ENCODE results near the gene UHRF2. TPM values are rescaled to one million over a fixed set of nuclear protein-coding genes. Genes with fewer than 3 reads are reported as not detected.

Gene UHRF2
- total RNA-seq, 1 experiment from 2014 or later = 39.0 TPM

- TF ChIP-seq ATF6 (CRISPR knock-in tag; IDR thresholded peaks at IDR 0.05) = no peak
These were observed 82.5 kb downstream of the UHRF2 start (continued) for GRCh38 chr9:6495466-6495865.

GRCh38 chr9:6498982-6499381 lies 86.0 kb downstream of the UHRF2 start:
- ChIA-PET CTCF (no interaction called here), POLR2A (no interaction called here)
- TF ChIP-seq E2F5 (CRISPR knock-in tag; IDR thresholded peaks at IDR 0.05) = no peak
- TF ChIP-seq AR (CRISPR knock-in tag; IDR thresholded peaks at IDR 0.05) = no peak
- no peak for TF ChIP-seq TEAD4 (CRISPR knock-in tag; IDR thresholded peaks at IDR 0.05)
- no peak for TF ChIP-seq MLX (CRISPR knock-in tag; IDR thresholded peaks at IDR 0.05)
- TF ChIP-seq ZMAT4 (CRISPR knock-in tag; IDR thresholded peaks at IDR 0.05) = no peak
- TF ChIP-seq ZBTB43 (CRISPR knock-in tag; IDR thresholded peaks at IDR 0.05) = no peak
- TF ChIP-seq CDX4 (CRISPR knock-in tag; IDR thresholded peaks at IDR 0.05; ENCODE audit: borderline replicate concordance) = no peak
- no peak for TF ChIP-seq NFATC4 (CRISPR knock-in tag; IDR thresholded peaks at IDR 0.05)
- no peak for TF ChIP-seq ZNF532 (CRISPR knock-in tag; IDR thresholded peaks at IDR 0.05; ENCODE audit: borderline replicate concordance)
- TF ChIP-seq HMGXB4 (CRISPR knock-in tag; IDR thresholded peaks at IDR 0.05) = no peak
- TF ChIP-seq ETV6 (CRISPR knock-in tag; IDR thresholded peaks at IDR 0.05) = no peak
- TF ChIP-seq IRF2 (CRISPR knock-in tag; IDR thresholded peaks at IDR 0.05; ENCODE audit: borderline replicate concordance, low read depth) = no peak
- TF ChIP-seq IRF1 (CRISPR knock-in tag; IDR thresholded peaks at IDR 0.05) = no peak
- no peak for TF ChIP-seq SP1 (CRISPR knock-in tag; conservative IDR thresholded peaks at IDR 0.05)
- H3K4me3 Mint-ChIP-seq = no peak overlapping the region
- H3K4me1 Mint-ChIP-seq = no peaks in the 10 kb centered on the region
- no peaks in the 10 kb centered on the region for H3K9me3 Mint-ChIP-seq
- no peak overlapping the region for H3K27ac Mint-ChIP-seq
- no peaks in the 10 kb centered on the region for H3K27me3 Mint-ChIP-seq (ENCODE audit: low read depth)
- H3K36me3 Mint-ChIP-seq = peaks cover 34% of the 10 kb centered on the region
- DNase-seq (ENCODE audit: low spot score) (no peak), ATAC-seq (no peak)
